ENCODE results near the gene RAB27A.
"Not testable (repeated sequence)": the region's sequence is repeated elsewhere in the genome, so short reads cannot be mapped to it uniquely, and the experiment has no call there.

Gene RAB27A

DNA sequence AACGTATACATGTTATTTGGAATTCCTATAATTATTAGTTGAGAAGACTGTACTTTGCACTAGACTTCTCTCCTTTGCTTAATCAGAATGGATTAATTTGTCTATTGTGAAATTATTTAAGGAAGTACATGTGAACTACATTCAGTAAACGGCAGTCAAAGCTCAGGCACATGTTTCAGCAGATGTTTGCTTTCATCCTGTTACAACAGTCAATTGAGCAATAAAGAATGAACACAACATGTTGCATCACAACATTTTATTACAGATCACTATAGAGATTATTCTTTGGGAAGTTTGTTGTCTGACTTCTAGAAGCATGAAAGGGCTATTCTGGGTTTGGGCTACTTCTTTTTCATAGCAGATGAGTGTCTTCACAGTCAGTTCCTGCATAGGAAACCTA, 39.2 kb downstream of the RAB27A start:
- no peak for DNase-seq (ENCODE audit: low spot score)

GRCh38 chr15:55249885-55250284, 39.7 kb downstream of the RAB27A start:
- not testable (repeated sequence) for DNase-seq (ENCODE audit: low spot score)

DNA sequence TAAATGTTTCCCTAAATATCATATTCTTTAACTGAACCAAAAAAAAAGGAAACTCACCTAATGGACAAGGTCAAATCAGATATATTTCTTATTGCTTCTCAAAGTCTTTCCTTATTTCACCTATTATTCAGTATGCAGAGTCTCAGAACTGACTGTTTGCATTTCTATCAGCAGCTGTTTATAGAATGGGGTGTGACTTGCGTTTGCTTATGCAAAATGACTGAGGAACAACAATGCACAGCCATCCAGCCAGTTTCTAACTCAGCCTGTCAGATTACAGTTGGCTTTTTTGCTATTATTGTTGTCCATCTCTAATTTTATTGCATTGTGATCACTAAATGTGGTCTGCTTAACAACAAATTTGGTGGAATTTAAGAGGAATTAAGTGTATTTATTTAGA, 40.7 kb downstream of the RAB27A start:
- no peak for DNase-seq (ENCODE audit: low spot score)

DNA sequence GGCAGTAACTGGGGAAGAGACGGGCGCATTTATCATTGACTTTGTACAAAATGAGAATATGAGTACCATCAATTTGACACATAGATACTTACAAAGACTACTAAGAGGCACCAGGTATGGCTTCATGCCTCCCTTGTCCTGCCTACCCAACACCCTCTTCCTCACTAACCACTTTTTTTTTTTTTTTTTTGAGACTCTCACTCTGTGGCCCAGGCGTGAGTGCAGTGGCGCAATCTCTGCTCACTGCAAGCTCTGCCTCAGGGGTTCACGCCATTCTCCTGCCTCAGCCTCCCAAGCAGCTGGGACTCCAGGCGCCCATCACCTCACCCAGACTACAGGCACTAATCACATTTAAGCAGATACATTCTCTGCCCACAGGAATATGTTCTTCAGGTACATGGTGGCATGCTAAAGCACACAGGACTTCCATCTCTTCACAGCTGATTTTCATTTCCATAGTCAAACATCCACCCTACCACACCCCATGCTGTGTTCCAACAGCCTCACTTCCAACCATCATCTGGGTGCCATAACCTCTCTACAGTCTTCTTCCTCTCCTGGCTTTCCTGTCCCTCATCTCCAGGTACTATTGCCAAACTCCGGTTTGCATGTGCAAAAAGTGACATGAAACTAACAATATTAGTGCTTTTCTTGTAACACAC, 41.7 kb downstream of the RAB27A start:
- DNase-seq (ENCODE audit: low spot score) = no peak

DNA sequence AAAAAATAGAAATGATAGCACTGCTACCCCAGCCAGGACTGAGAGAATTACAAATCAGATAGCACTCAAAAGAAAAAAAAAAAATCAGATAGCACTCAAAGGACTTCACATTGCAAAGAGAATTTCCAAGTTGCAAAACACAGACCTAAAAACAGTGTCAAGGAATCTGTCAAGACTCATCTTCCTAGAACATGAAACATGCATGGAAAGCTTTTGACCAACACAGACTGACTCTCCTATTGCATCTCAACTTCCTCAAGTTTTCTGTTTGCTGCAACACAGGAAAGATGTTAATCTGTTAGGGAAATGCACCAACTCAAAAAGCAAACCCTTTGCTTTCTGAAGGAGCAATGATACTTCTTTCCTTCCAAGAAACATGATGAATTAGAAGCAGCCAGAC, 42.3 kb downstream of the RAB27A start:
- DNase-seq (ENCODE audit: low spot score) = no peak

DNA sequence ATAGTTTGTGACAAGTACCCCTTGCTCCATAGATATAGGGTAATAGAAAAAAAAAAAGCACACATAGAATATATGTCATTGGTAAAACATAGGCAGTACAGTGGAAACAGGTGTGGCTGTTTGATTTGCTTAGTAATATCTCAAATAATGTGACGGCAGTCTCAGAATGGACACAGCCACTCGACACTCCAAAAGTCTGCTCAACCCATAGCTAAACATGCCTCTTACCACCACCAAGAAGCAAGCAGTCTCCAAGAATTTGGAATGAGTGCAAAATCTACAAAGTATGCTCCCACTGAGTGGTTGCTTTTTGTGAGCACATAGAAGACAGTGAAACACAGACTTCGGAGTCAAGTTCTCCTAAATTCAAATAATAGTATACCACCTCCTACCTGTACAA, 43.0 kb downstream of the RAB27A start:
- DNase-seq (ENCODE audit: low spot score) = no peak

GRCh38 chr15:55245059-55245458, 44.6 kb downstream of the RAB27A start:
- no peak for DNase-seq (ENCODE audit: low spot score)

DNA sequence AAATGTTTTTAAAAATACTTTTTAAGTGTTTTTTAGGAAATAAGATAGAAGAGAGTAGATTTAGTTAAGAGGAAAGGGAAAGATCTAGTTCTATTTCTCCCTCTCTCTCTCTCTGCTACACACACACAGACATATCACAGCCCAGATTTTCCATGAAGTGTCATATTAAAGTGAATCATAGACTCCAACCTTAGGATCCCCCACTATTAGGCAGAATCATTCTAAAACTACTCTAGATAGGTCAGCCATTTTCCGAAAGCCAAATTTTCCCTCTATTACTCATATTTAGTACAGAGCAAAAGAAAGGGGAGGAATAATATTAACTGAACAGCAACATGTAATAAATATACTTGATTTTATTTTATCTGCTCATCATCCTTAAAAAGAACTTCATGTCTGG, 47.7 kb downstream of the RAB27A start:
- no peak for DNase-seq (ENCODE audit: low spot score)

- no peak for DNase-seq (ENCODE audit: low spot score)
Measured at GRCh38 chr15:55241186-55241585, 48.4 kb downstream of the RAB27A start.

GRCh38 chr15:55240125-55240760, 49.4 kb downstream of the RAB27A start:
- no peak for DNase-seq (ENCODE audit: low spot score)

- DNase-seq (ENCODE audit: low spot score) = no peak
Measured at GRCh38 chr15:55239440-55240124, 50.0 kb downstream of the RAB27A start.

DNA sequence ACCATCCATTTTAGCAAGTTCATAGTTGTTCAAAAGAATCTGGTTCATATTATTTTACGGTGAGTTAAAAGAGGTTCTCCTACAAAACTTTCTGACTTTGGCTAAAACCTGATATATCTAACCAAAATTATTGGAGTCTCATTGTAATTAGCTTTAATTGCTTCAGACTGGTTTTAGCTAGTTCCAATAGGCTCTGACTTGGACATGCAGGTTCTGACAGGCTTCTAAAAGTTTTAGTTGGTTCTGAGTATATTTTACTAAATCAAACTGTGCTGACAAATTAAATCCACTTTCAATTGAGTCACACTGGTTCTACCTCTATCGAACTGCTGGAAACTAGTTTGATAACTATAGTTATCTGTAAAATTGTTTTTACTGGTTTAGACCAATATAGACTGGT, 50.7 kb downstream of the RAB27A start:
- no peak for DNase-seq (ENCODE audit: low spot score)

- no peak for DNase-seq (ENCODE audit: low spot score)
Measured at GRCh38 chr15:55237219-55238130, 52.1 kb downstream of the RAB27A start.

GRCh38 chr15:55235546-55236036, 54.0 kb downstream of the RAB27A start:
- no peak for DNase-seq (ENCODE audit: low spot score)

- DNase-seq (ENCODE audit: low spot score) = no peak
Measured at GRCh38 chr15:55234800-55235104, 54.9 kb downstream of the RAB27A start.

- no peak for DNase-seq (ENCODE audit: low spot score)
Measured at GRCh38 chr15:55234104-55234799, 55.4 kb downstream of the RAB27A start.

DNA sequence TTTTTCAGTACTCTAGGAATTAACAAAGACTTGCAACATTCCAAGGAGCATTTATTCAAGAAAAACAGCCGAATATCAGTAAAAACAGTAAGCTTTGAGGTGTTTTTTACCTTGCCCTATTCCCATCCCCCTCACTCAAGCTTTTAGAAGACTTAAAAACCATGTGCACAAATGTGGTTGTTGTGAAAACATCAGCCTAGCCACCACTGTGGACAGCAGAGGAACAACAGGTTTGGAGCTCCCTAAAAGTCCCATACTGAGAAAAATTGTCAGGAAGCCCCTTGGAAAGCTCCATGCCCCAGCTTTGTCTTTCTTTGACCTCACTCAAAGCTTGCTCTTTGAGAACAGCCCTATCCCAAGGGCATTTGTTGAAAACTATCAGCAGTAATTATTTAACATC, 58.2 kb downstream of the RAB27A start:
- DNase-seq (ENCODE audit: low spot score) = no peak

GRCh38 chr15:55230953-55231352, 58.7 kb downstream of the RAB27A start:
- DNase-seq (ENCODE audit: low spot score) = no peak

DNA sequence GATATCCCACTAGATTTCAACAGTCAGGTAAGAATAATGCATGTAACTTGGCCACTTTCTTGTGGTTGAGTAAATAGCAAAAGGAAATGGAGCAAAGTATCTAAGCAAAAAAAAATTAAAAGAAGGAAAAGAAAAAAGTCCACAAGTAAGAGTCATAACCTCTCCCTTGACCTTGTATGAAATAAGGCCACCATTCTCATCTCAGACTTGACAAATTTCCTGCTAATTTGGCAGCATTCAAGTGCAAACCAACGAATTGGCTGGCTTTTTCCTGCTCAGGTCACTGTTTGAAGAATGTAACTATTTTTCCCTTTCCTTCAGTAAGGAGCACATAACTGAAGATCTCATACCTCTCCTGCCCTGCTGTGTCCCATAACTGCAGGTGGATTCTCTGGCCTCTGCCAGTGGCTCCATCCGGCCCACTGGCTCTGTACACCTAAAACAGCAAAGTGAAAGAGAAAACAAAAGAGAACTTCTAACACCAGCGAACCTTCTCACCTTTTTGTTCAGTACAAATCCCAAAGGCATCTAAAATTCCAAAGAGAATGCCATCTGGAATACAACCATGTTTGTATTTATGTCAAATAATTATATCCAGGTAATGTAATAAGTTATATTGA, 59.5 kb downstream of the RAB27A start:
- DNase-seq (ENCODE audit: low spot score) = no peak

DNA sequence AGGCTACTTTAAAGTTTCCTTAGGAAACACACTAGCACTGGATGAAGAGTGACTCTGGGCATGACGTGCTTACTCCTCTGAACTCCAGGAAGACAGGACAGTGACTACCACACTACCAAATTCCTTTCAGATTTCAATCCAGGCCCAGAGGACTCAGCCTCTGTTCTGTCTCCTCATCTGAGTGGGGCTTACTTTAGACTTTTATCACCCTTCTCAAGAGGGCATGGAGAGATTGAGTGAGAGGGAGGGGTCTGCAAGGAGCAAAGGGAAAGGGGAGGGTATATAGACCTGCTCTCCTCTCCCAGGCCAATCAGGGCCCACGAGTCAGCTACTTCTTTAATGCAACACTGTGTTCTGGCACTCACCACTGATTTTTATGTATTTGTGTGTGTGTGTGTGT, 63.5 kb downstream of the RAB27A start:
- DNase-seq (ENCODE audit: low spot score) = no peak

DNA sequence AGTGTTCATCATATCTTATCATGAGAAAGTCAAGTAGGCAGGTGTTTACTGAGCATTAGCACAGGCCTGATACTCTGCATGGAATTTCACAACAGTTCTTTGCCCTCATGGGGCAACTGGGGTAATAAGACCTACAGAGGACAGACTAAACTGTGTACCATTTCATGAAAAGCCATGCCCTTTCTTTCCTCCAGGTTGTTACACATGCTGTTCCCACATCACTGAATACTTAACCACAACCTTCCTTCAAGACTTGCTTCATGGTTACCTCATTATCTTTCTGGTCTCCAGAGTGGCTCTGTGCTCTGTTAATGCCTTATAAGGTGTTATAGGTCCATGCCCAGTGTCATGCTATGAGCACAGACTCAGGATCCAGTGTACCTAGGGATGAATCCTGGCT, 64.7 kb downstream of the RAB27A start:
- DNase-seq (ENCODE audit: low spot score) = no peak

Measured in iPS-NIHi11 (cell line).